Left lung (tissue), 10 donors: ENCODE data around the gene MED12L. TPM values are rescaled to one million over a fixed set of nuclear protein-coding genes. Genes with fewer than 3 reads are reported as not detected.
A peak's percentile ranks its signal among the peaks of the same experiment; 100 is the strongest.

Experiments
- ATAC-seq: fragments of 200-7000 bp; cut with Tn5 transposase; one replicate; pipeline ENCODE4 v1.9.1; 2020; ENCODE audit warnings: moderate library complexity
- DNase-seq, 4 donors: peaks; one replicate each; pipeline ENCODE4 v3.0.0-alpha.2; 2013 to 2020
- H3K27ac ChIP-seq, 2 donors: fragments of 200-600 bp; sonication (generic) in 1 of 2; one replicate each; pipeline versions ENCODE4 v1.5.0 to v1.8.0; 2020 to 2021
- H3K27me3 ChIP-seq, 2 donors: fragments of 200-600 bp; sonication (generic) in 1 of 2; one replicate each; pipeline versions ENCODE4 v1.5.0 to v1.8.0; 2020 to 2021
- H3K36me3 ChIP-seq, 2 donors: fragments of 200-600 bp; sonication (generic) in 1 of 2; one replicate each; pipeline versions ENCODE4 v1.5.0 to v1.8.0; 2020 to 2021
- H3K4me1 ChIP-seq, 2 donors: fragments of 200-600 bp; one replicate each; pipeline ENCODE4 v1.8.0; 2021
- H3K4me3 ChIP-seq, 2 donors: fragments of 200-600 bp; sonication (generic) in 1 of 2; one replicate each; pipeline versions ENCODE4 v1.5.0 to v1.8.0; 2020 to 2021; ENCODE audit warnings: mild to moderate bottlenecking in 1 of 2
- H3K9me3 ChIP-seq, 2 donors: fragments of 200-600 bp; sonication (generic) in 1 of 2; one replicate each; pipeline versions ENCODE4 v1.5.0 to v1.8.0; 2020 to 2021
- CTCF ChIP-seq, 2 donors: fragments of 200-600 bp; sonication (generic) in 1 of 2; IDR thresholded peaks; one replicate each; pipeline versions ENCODE4 v1.5.0 to v1.8.0; 2021; ENCODE audit warnings: antibody characterized with exemption in 2 of 2
- intact Hi-C, 2 donors: fragments of 100-400 bp; cut with DNase I; formaldehyde crosslinking; loops; one replicate each; pipeline versions ENCODE4 v1.11.2 to v1.14.2; 2022
- polyA plus RNA-seq, 6 donors: library from polyadenylated mRNA; unstranded; fragments of 120-200 nt; gene quantifications; one replicate each; pipeline ENCODE4 v1.2.1, GENCODE V29; 2013; ENCODE audit not compliant: insufficient read length in 6 of 6
- total RNA-seq, 2 donors: library from RNA; stranded (reverse); fragmentation: NEBNext Ultra II Directional; extraction: Animal tissue kit (Norgen Biotek cat#: 25700); gene quantifications; one replicate each; pipeline ENCODE4 v1.2.1, GENCODE V29; 2021
- donor health status: DM: no; HTN: yes; CAD: no.
- donor health status: DM: no; HTN: no; CAD: no.

Gene MED12L
- total and polyA plus RNA-seq, 8 donors: 0.66 to 1.0 (median 0.77) TPM

- intact Hi-C loops: no loop called here
- Histone ChIP-seq H3K4me1 (no peaks in the 10 kb centered on the region), H3K27me3 (no peaks in the 10 kb centered on the region), H3K9me3 (peaks cover 0 to 15% of the 10 kb centered on the region in 2 donors), H3K4me3 (no peak overlapping the region), H3K27ac (no peak overlapping the region), H3K36me3 (no peaks in the 10 kb centered on the region)
- TF ChIP-seq CTCF (IDR thresholded peaks at IDR 0.05): no peak
- DNase-seq (peak in 1 of 4 donors; percentile 39), ATAC-seq (no peak)
Measured at GRCh38 chr3:151483961-151484520, 398.6 kb downstream of the MED12L start.

Other genes starting within 250 kb of the MED12L start
- not detected for gene MINDY4B, start 180.2 kb upstream of the MED12L start, total RNA-seq
- not detected for gene MINDY4B, start 180.2 kb upstream of the MED12L start, polyA plus RNA-seq
- gene CLRN1, start 112.9 kb upstream of the MED12L start, total RNA-seq: not detected
- gene CLRN1, start 112.9 kb upstream of the MED12L start, polyA plus RNA-seq: under 1 TPM in 1 of 6 donors, not detected in 5; 0.15 TPM
- gene GPR171, start 117.6 kb downstream of the MED12L start, total RNA-seq: 1 to 10 TPM in 1 of 2 donors, under 1 TPM in 1; 0.96 to 2.9 TPM
- gene GPR171, start 117.6 kb downstream of the MED12L start, polyA plus RNA-seq: 1 to 10 TPM in 2 of 6 donors, under 1 TPM in 4; 0.29 to 1.3 (median 0.68) TPM
- gene P2RY14, start 192.9 kb downstream of the MED12L start, total RNA-seq: 1 to 10 TPM; 2.4 to 3.6 TPM
- 1 to 10 TPM; 4.1 to 6.4 (median 4.9) TPM for gene P2RY14, start 192.9 kb downstream of the MED12L start, polyA plus RNA-seq
- under 1 TPM; 0.52 to 0.85 TPM for gene GPR87, start 231.2 kb downstream of the MED12L start, total RNA-seq
- not detected for gene GPR87, start 231.2 kb downstream of the MED12L start, polyA plus RNA-seq
- 10 to 100 TPM in 1 of 2 donors, 1 to 10 TPM in 1; 2.2 to 16.4 TPM for gene P2RY13, start 243.9 kb downstream of the MED12L start, total RNA-seq
- 1 to 10 TPM in 5 of 6 donors, under 1 TPM in 1; 0.83 to 1.7 (median 1.4) TPM for gene P2RY13, start 243.9 kb downstream of the MED12L start, polyA plus RNA-seq